ENCODE data around the gene C17orf50.

C17orf50 gene

DNA sequence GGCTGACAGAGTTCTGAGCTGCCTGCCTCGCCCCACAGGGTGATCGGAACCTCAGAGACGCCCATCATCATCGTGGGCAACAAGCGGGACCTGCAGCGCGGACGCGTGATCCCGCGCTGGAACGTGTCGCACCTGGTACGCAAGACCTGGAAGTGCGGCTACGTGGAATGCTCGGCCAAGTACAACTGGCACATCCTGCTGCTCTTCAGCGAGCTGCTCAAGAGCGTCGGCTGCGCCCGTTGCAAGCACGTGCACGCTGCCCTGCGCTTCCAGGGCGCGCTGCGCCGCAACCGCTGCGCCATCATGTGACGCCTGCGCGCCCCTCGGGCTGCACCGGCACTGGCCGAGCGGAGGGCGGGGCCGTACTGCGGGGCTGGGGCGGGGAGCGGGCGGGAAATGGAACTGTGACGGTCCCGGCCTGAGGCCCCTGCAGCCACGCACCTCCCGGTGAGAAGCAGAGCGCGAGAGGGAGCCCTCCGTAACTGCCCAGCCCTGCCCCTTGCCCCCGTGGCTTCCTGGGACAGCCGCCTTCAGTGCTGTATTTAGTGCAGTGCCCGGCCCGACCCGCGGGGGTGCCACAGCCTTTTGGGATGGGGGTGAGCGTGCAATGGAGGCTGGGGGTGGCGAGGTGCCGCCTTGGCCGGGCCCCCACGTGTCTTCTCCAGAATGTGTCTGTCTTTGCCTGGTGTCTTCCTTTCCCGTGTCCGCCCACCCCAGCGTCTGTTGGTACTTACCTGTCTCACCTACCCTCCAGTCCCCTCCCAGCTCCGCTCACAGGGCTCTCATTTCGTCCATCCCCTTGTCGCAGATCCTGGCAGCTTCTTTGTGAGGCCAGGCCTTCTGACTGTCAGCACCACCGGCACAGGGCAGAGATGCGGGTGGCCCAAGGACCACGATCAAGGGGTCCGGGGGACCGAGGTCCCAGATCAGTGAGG is 19.4 kb upstream of the C17orf50 start:
- TF ChIP-seq, protein P1, sequence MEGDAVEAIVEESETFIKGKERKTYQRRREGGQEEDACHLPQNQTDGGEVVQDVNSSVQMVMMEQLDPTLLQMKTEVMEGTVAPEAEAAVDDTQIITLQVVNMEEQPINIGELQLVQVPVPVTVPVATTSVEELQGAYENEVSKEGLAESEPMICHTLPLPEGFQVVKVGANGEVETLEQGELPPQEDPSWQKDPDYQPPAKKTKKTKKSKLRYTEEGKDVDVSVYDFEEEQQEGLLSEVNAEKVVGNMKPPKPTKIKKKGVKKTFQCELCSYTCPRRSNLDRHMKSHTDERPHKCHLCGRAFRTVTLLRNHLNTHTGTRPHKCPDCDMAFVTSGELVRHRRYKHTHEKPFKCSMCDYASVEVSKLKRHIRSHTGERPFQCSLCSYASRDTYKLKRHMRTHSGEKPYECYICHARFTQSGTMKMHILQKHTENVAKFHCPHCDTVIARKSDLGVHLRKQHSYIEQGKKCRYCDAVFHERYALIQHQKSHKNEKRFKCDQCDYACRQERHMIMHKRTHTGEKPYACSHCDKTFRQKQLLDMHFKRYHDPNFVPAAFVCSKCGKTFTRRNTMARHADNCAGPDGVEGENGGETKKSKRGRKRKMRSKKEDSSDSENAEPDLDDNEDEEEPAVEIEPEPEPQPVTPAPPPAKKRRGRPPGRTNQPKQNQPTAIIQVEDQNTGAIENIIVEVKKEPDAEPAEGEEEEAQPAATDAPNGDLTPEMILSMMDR (IDR thresholded peaks at IDR 0.05; ENCODE audit: low read depth, low read length), result no peak
- no peak overlapping the region for H3K4me3 ChIP-seq (ENCODE audit: low read depth, low read length)

DNA sequence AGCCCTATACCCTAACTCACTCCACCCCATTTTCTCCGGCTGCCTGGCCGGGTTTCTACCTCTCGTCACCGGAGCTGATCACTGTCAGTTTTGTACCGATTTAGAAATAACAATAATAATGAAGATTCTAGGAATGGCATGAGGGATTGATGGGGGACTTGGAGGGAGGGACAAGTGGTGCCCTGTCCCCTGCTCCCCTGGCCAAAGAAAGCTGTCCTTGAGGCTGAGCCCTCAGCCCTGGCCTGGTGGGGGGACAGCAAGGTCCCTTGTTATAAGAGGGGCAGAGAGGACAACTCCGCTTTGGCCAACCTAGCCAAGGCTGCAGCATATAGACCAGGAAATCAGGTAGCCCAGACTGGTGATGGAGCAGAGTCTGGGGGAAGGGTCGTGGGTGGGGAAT is 18.2 kb upstream of the C17orf50 start:
- TF ChIP-seq, protein P1 (IDR thresholded peaks at IDR 0.05; ENCODE audit: low read depth, low read length), result no peak
- no peak overlapping the region for H3K4me3 ChIP-seq (ENCODE audit: low read depth, low read length)

DNA sequence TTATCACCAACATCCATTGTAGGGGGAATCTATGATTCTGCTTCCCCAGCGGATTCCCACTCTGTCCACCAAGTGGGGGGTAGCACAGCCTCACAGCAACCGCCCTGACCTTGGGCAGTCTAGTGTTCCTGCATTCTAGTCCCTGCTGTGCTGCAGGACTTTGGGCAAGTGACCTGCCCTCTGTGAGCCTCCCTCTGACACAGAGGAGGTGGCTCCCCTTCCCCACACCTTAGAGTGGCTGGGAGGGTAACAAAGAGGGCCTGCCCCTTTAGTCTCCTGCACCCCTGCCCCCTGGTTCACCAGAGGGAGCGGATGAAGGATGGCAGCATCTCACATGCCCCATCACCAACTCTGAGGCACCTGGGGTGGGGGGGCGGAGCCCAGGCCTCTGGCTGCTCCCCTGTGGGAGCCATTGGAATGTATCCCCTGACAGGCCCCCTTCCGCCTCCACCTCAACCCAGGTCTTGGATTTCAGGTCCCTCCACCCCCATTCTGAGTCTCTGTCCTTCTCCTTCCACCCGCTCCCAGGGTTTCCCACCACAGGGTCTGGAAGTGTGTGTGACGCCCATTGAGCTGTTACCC is 17.7 kb upstream of the C17orf50 start:
- TF ChIP-seq, protein P1 (IDR thresholded peaks at IDR 0.05; ENCODE audit: low read depth, low read length), result no peak
- no peak overlapping the region for H3K4me3 ChIP-seq (ENCODE audit: low read depth, low read length)

DNA sequence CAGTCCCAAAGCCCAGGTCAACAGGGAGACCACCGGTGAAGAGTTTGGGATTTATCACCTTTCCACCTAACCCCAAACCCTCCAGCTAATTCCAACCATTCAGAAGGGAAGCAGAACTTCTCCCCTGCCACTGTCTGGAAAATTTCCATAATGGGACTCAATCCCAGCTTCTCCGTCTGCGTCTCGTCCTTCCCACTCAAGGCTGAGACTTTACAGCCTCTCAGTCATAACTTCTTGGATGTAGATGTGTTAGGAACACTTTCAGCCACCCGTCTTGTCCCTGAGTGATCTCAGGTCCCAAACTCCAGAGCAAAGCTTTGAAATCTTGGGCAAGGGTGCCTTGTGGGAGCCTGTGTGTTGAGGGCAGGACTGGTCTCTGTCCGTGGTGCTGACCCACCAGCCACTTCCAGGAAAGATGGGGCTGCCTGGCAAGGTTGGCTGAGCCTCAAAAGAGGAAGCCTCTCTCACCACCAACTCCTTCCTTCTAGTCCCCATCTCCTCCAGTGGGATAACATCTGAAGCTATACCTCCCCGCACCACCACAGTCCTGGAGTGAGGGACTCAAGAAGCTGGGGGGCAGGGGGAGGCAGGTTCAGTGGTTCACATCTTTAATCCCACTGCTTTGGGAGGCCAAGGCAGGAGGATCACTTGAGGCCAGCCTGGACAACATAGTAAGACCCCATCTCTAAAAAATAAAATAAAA is 16.9 kb upstream of the C17orf50 start:
- TF ChIP-seq, protein P1 (IDR thresholded peaks at IDR 0.05; ENCODE audit: low read depth, low read length), result no peak
- H3K4me3 ChIP-seq (ENCODE audit: low read depth, low read length), result no peak overlapping the region

DNA sequence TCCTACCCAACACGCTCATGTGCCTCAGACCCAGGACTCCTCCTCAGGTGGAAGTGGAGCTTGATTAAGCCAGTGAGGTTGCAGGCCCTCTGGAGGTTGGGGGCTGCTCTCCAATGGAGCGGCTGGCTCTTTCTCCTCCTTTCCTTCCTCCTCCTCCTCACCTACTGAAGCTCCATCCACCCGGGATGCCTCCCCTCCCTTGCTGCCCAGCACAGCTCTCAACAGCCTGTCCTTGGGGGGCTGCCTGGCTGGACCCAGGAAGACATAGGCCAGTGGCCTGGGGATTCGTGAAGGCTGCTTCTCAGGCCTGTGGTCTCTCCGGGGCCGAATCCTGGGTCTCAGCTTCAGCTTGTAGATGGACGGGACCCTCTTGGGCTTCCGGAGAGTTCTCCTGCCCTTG is 15.9 kb upstream of the C17orf50 start:
- H3K4me3 ChIP-seq (ENCODE audit: low read depth, low read length), result no peak overlapping the region
- TF ChIP-seq, protein P1 (IDR thresholded peaks at IDR 0.05; ENCODE audit: low read depth, low read length), result no peak

DNA sequence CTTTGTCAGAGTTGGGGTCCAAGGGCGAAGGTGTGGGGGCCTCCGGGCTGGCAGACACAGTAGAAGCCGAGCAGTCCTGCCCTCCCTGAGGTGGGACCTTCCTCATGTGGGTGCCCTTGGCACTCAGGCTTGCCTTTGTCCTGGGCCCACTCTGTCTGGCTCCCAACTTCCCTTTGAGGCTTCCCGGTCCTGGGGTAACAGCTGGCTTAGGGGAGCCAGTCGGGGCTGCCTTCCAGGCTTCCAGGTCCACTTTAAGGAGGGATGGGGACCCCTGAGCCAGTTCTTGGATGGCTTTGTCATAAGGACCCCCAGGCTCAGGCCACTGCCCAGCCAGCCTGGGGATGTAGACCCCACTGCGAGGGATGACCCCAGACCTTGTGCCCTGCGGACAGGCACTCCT is 15.4 kb upstream of the C17orf50 start:
- TF ChIP-seq, protein P1 (IDR thresholded peaks at IDR 0.05; ENCODE audit: low read depth, low read length), result no peak
- no peak overlapping the region for H3K4me3 ChIP-seq (ENCODE audit: low read depth, low read length)
